Measurements from ENCODE around the gene FAM124A.
A peak's percentile ranks its signal among the peaks of the same experiment; 100 is the strongest.

- TF ChIP-seq, protein P1, sequence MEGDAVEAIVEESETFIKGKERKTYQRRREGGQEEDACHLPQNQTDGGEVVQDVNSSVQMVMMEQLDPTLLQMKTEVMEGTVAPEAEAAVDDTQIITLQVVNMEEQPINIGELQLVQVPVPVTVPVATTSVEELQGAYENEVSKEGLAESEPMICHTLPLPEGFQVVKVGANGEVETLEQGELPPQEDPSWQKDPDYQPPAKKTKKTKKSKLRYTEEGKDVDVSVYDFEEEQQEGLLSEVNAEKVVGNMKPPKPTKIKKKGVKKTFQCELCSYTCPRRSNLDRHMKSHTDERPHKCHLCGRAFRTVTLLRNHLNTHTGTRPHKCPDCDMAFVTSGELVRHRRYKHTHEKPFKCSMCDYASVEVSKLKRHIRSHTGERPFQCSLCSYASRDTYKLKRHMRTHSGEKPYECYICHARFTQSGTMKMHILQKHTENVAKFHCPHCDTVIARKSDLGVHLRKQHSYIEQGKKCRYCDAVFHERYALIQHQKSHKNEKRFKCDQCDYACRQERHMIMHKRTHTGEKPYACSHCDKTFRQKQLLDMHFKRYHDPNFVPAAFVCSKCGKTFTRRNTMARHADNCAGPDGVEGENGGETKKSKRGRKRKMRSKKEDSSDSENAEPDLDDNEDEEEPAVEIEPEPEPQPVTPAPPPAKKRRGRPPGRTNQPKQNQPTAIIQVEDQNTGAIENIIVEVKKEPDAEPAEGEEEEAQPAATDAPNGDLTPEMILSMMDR (IDR thresholded peaks at IDR 0.05), result peak; percentile 90
- TF ChIP-seq, protein P2, sequence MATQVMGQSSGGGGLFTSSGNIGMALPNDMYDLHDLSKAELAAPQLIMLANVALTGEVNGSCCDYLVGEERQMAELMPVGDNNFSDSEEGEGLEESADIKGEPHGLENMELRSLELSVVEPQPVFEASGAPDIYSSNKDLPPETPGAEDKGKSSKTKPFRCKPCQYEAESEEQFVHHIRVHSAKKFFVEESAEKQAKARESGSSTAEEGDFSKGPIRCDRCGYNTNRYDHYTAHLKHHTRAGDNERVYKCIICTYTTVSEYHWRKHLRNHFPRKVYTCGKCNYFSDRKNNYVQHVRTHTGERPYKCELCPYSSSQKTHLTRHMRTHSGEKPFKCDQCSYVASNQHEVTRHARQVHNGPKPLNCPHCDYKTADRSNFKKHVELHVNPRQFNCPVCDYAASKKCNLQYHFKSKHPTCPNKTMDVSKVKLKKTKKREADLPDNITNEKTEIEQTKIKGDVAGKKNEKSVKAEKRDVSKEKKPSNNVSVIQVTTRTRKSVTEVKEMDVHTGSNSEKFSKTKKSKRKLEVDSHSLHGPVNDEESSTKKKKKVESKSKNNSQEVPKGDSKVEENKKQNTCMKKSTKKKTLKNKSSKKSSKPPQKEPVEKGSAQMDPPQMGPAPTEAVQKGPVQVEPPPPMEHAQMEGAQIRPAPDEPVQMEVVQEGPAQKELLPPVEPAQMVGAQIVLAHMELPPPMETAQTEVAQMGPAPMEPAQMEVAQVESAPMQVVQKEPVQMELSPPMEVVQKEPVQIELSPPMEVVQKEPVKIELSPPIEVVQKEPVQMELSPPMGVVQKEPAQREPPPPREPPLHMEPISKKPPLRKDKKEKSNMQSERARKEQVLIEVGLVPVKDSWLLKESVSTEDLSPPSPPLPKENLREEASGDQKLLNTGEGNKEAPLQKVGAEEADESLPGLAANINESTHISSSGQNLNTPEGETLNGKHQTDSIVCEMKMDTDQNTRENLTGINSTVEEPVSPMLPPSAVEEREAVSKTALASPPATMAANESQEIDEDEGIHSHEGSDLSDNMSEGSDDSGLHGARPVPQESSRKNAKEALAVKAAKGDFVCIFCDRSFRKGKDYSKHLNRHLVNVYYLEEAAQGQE (IDR thresholded peaks at IDR 0.05; ENCODE audit: insufficient read depth in 1 of 2, low read depth in 2 of 2, low read length in 1 of 2), result no peak
- TF ChIP-seq POLR2AphosphoS5 (IDR thresholded peaks at IDR 0.05; ENCODE audit: low read depth, low read length) (no peak), TCF7L2 (IDR thresholded peaks at IDR 0.05; ENCODE audit: low read depth, low read length) (no peak)
These were observed 64.2 kb downstream of the FAM124A start for GRCh38 chr13:51286135-51287002.

All from Panc1 (cell line).